A673 (cell line): ENCODE data around the gene POU2F3. TPM values are rescaled to one million over a fixed set of nuclear protein-coding genes. Genes with fewer than 3 reads are reported as not detected.

ENCODE experiments used
- BruUV-seq: library from RNA; stranded (reverse); fragments of 400-500 nt; replicated peaks from 2 replicates; lab custom pipeline; 2021; lab: Mats Ljungman, UMichigan
- CTCF ChIA-PET: fragments of 300-600 bp; sonication (Branson Sonifier 250); formaldehyde crosslinking; loops from one replicate; lab custom pipeline; 2022; ENCODE audit warnings: antibody characterized with exemption; lab: Charles Lee
- POLR2A ChIA-PET: fragments of 300-600 bp; sonication (Branson Sonifier 250); formaldehyde crosslinking; loops from one replicate; lab custom pipeline; 2022; ENCODE audit warnings: antibody characterized with exemption; ENCODE audit not compliant: low non-redundant PET; lab: Charles Lee
- DNase-seq: peaks from one replicate; pipeline ENCODE4 v3.0.0-alpha.2; 2015; ENCODE audit warnings: low spot score
- H3K27ac ChIP-seq: fragments of 200-600 bp; sonication (generic); 2 replicates; pipeline ENCODE4 v1.5.1; 2016; ENCODE audit warnings: mixed run types, low read depth, mild to moderate bottlenecking, mixed read lengths, antibody characterized with exemption, low read length; ENCODE audit not compliant: poor library complexity, severe bottlenecking
- H3K27me3 ChIP-seq: fragments of 200-600 bp; sonication (generic); replicated peaks from 2 replicates; pipeline ENCODE4 v1.6.1; 2017; ENCODE audit warnings: mixed run types, low read depth, mild to moderate bottlenecking, mixed read lengths, antibody characterized with exemption, low read length; ENCODE audit not compliant: insufficient read depth, poor library complexity
- H3K36me3 ChIP-seq: fragments of 200-600 bp; sonication (generic); 2 replicates; pipeline ENCODE4 v1.6.1; 2016; ENCODE audit warnings: mixed run types, mild to moderate bottlenecking, mixed read lengths, antibody characterized with exemption, low read length; ENCODE audit not compliant: insufficient read depth, poor library complexity, severe bottlenecking
- H3K4me1 ChIP-seq: fragments of 200-600 bp; sonication (generic); 2 replicates; pipeline ENCODE4 v1.6.1; 2017; ENCODE audit warnings: mixed run types, mild to moderate bottlenecking, mixed read lengths, antibody characterized with exemption, low read length; ENCODE audit not compliant: insufficient read depth, poor library complexity, severe bottlenecking
- H3K4me3 ChIP-seq: fragments of 200-600 bp; sonication (generic); 2 replicates; pipeline ENCODE4 v1.5.1; 2016; ENCODE audit warnings: low read depth, mixed run types, mild to moderate bottlenecking, mixed read lengths, low read length; ENCODE audit not compliant: poor library complexity, severe bottlenecking
- H3K9me3 ChIP-seq: fragments of 200-600 bp; sonication (generic); 2 replicates; pipeline ENCODE4 v1.6.1; 2016; ENCODE audit warnings: mixed run types, low read depth, mild to moderate bottlenecking, mixed read lengths, antibody characterized with exemption, low read length; ENCODE audit not compliant: poor library complexity, severe bottlenecking
- EZH2 ChIP-seq: fragments of 200-600 bp; sonication (generic); IDR thresholded peaks from 2 replicates; pipeline ENCODE4 v1.6.1; 2017; ENCODE audit warnings: borderline replicate concordance, low read depth, mild to moderate bottlenecking, mixed read lengths, antibody characterized with exemption, low read length; ENCODE audit not compliant: poor library complexity, severe bottlenecking
- intact Hi-C: fragments of 100-400 bp; cut with micrococcal nuclease; formaldehyde crosslinking; loops from one replicate; pipeline ENCODE4 v1.10.0; 2022; ENCODE audit not compliant: unreplicated experiment
- total RNA-seq: library from RNA; stranded (reverse); gene quantifications from 2 replicates; pipeline ENCODE4 v1.2.3, GENCODE V29; 2021
- TF ChIP-seq, protein P1 (sequence below): fragments of 300-800, 200-600 bp; sonication (generic); conservative IDR thresholded peaks from 2 replicates; pipeline ENCODE4 v1.5.1; 2017; ENCODE audit warnings: low read depth, mild to moderate bottlenecking, antibody characterized with exemption, low read length, moderate library complexity, mixed read lengths

The POU2F3 gene
- total RNA-seq, 1 experiment from 2014 or later: not detected

GRCh38 chr11:120283124-120283523 is 43.2 kb downstream of the POU2F3 start:
- Histone ChIP-seq H3K36me3 (no peaks in the 10 kb centered on the region), H3K9me3 (no peaks in the 10 kb centered on the region), H3K4me1 (no peaks in the 10 kb centered on the region), H3K27ac (no peak overlapping the region), H3K4me3 (no peak overlapping the region), H3K27me3 (no peaks in the 10 kb centered on the region)
- TF ChIP-seq EZH2: no peak
- TF ChIP-seq, protein P1, sequence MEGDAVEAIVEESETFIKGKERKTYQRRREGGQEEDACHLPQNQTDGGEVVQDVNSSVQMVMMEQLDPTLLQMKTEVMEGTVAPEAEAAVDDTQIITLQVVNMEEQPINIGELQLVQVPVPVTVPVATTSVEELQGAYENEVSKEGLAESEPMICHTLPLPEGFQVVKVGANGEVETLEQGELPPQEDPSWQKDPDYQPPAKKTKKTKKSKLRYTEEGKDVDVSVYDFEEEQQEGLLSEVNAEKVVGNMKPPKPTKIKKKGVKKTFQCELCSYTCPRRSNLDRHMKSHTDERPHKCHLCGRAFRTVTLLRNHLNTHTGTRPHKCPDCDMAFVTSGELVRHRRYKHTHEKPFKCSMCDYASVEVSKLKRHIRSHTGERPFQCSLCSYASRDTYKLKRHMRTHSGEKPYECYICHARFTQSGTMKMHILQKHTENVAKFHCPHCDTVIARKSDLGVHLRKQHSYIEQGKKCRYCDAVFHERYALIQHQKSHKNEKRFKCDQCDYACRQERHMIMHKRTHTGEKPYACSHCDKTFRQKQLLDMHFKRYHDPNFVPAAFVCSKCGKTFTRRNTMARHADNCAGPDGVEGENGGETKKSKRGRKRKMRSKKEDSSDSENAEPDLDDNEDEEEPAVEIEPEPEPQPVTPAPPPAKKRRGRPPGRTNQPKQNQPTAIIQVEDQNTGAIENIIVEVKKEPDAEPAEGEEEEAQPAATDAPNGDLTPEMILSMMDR: no peak
- CTCF ChIA-PET: no interaction called here
- no peak for DNase-seq
- no TSS peak for BruUV-seq
- intact Hi-C loops: no loop called here
- POLR2A ChIA-PET: no interaction called here

GRCh38 chr11:120284272-120284671 is 44.3 kb downstream of the POU2F3 start:
- no peaks in the 10 kb centered on the region for H3K36me3 ChIP-seq
- intact Hi-C loops: no loop called here
- no peak for TF ChIP-seq EZH2
- TF ChIP-seq, protein P1: no peak
- no peak overlapping the region for H3K27ac ChIP-seq
- H3K4me3 ChIP-seq: no peak overlapping the region
- H3K9me3 ChIP-seq: no peaks in the 10 kb centered on the region
- no peaks in the 10 kb centered on the region for H3K27me3 ChIP-seq
- no TSS peak for BruUV-seq
- CTCF ChIA-PET: no interaction called here
- no peaks in the 10 kb centered on the region for H3K4me1 ChIP-seq
- POLR2A ChIA-PET: no interaction called here
- no peak for DNase-seq

GRCh38 chr11:120285256-120285655 is 45.3 kb downstream of the POU2F3 start:
- Histone ChIP-seq H3K27me3 (no peaks in the 10 kb centered on the region), H3K9me3 (no peaks in the 10 kb centered on the region), H3K4me1 (no peaks in the 10 kb centered on the region), H3K27ac (no peak overlapping the region), H3K4me3 (no peak overlapping the region), H3K36me3 (no peaks in the 10 kb centered on the region)
- no peak for TF ChIP-seq EZH2
- TF ChIP-seq, protein P1: no peak
- no TSS peak for BruUV-seq
- intact Hi-C loops: no loop called here
- DNase-seq: no peak
- POLR2A ChIA-PET: no interaction called here
- CTCF ChIA-PET: no interaction called here
